WTC11 (cell line): ENCODE measurements around the gene BLMH. TPM values are rescaled to one million over a fixed set of nuclear protein-coding genes. Genes with fewer than 3 reads are reported as not detected.

ENCODE experiments used
- ATAC-seq: fragments of 200-7000 bp; cut with Tn5 transposase; 2 replicates; pipeline ENCODE4 v1.10.0; 2021; ENCODE audit warnings: mild to moderate bottlenecking, moderate library complexity
- CTCF ChIA-PET: fragments of 300-600 bp; sonication (Branson Sonifier 250); formaldehyde crosslinking; loops from one replicate; lab custom pipeline; 2021; ENCODE audit warnings: antibody characterized with exemption; lab: Charles Lee
- POLR2A ChIA-PET: fragments of 350-600 bp; sonication (Branson Sonifier 250); formaldehyde crosslinking; loops from one replicate; lab custom pipeline; 2021; ENCODE audit warnings: antibody characterized with exemption; lab: Charles Lee
- DNase-seq: peaks from one replicate; pipeline ENCODE4 v3.0.0; 2021; ENCODE audit warnings: low spot score
- H3K27ac Mint-ChIP-seq: 2 replicates; pipeline ENCODE4 v1.8.0; 2021; ENCODE audit warnings: mixed read lengths
- H3K27me3 Mint-ChIP-seq: 2 replicates; pipeline ENCODE4 v1.8.0; 2021; ENCODE audit warnings: low read depth, mild to moderate bottlenecking, moderate library complexity, mixed read lengths
- H3K36me3 Mint-ChIP-seq: 2 replicates; pipeline ENCODE4 v1.8.0; 2021; ENCODE audit warnings: mixed read lengths
- H3K4me1 Mint-ChIP-seq: 2 replicates; pipeline ENCODE4 v1.8.0; 2022; ENCODE audit warnings: mixed read lengths
- H3K4me3 Mint-ChIP-seq: 2 replicates; pipeline ENCODE4 v1.8.0; 2021; ENCODE audit warnings: mild to moderate bottlenecking, moderate library complexity, mixed read lengths
- H3K9me3 Mint-ChIP-seq: 2 replicates; pipeline ENCODE4 v1.8.0; 2021; ENCODE audit warnings: mixed read lengths
- ATF2 ChIP-seq: sonication (generic); formaldehyde crosslinking; IDR thresholded peaks from 2 replicates; pipeline ENCODE4 v1.8.1; 2022; ENCODE audit warnings: low read depth, missing genetic modification reagents, borderline replicate concordance
- ATF3 ChIP-seq: sonication (generic); formaldehyde crosslinking; conservative IDR thresholded peaks from 2 replicates; pipeline ENCODE4 v1.8.1; 2022; ENCODE audit warnings: mild to moderate bottlenecking, missing genetic modification reagents
- EMX1 ChIP-seq: fragments of 250-450 bp; sonication (Bioruptor Pico); IDR thresholded peaks from 2 replicates; pipeline ENCODE4 v1.8.0; 2021; ENCODE audit warnings: mild to moderate bottlenecking
- ESRRA ChIP-seq: sonication (generic); formaldehyde crosslinking; IDR thresholded peaks from 2 replicates; pipeline ENCODE4 v1.8.1; 2022; ENCODE audit warnings: mild to moderate bottlenecking, missing genetic modification reagents, borderline replicate concordance
- ETV6 ChIP-seq: sonication (generic); formaldehyde crosslinking; IDR thresholded peaks from 2 replicates; pipeline ENCODE4 v1.8.1; 2022; ENCODE audit warnings: mild to moderate bottlenecking, missing genetic modification reagents
- FOXP4 ChIP-seq: sonication (generic); formaldehyde crosslinking; IDR thresholded peaks from 2 replicates; pipeline ENCODE4 v1.8.0; 2022; ENCODE audit warnings: mild to moderate bottlenecking, missing genetic modification reagents
- GABPB1 ChIP-seq: sonication (generic); formaldehyde crosslinking; IDR thresholded peaks from 2 replicates; pipeline ENCODE4 v1.8.1; 2023; ENCODE audit warnings: mild to moderate bottlenecking, missing genetic modification reagents
- GRHL2 ChIP-seq: fragments of 250-450 bp; sonication (Bioruptor Pico); IDR thresholded peaks from 2 replicates; pipeline ENCODE4 v1.8.0; 2022; ENCODE audit warnings: mild to moderate bottlenecking, moderate library complexity; ENCODE audit not compliant: insufficient replicate concordance, severe bottlenecking
- GTF2I ChIP-seq: fragments of 250-450 bp; sonication (Bioruptor Pico); conservative IDR thresholded peaks from 2 replicates; pipeline ENCODE4 v1.4.0; 2021; ENCODE audit warnings: mild to moderate bottlenecking
- MXD4 ChIP-seq: fragments of 250-450 bp; sonication (Bioruptor Pico); IDR thresholded peaks from 2 replicates; pipeline ENCODE4 v1.8.0; 2021; ENCODE audit warnings: mild to moderate bottlenecking, moderate library complexity, borderline replicate concordance
- NFE2L1 ChIP-seq: sonication (generic); formaldehyde crosslinking; IDR thresholded peaks from 2 replicates; pipeline ENCODE4 v1.8.1; 2023; ENCODE audit warnings: missing genetic modification reagents
- PRDM15 ChIP-seq: sonication (generic); formaldehyde crosslinking; IDR thresholded peaks from 2 replicates; pipeline ENCODE4 v1.8.0; 2022; ENCODE audit warnings: missing genetic modification reagents
- PREB ChIP-seq: sonication (generic); formaldehyde crosslinking; IDR thresholded peaks from 2 replicates; pipeline ENCODE4 v1.8.1; 2022; ENCODE audit warnings: mild to moderate bottlenecking, missing genetic modification reagents, moderate library complexity, borderline replicate concordance
- SOX15 ChIP-seq: fragments of 250-450 bp; sonication (Bioruptor Pico); IDR thresholded peaks from 2 replicates; pipeline ENCODE4 v1.9.0; 2021; ENCODE audit warnings: mild to moderate bottlenecking
- TCF7 ChIP-seq: sonication (generic); formaldehyde crosslinking; IDR thresholded peaks from 2 replicates; pipeline ENCODE4 v1.8.0; 2022; ENCODE audit warnings: mild to moderate bottlenecking, low read depth, missing genetic modification reagents, moderate library complexity
- TEAD4 ChIP-seq: sonication (generic); formaldehyde crosslinking; IDR thresholded peaks from 2 replicates; pipeline ENCODE4 v1.8.0; 2022; ENCODE audit warnings: mild to moderate bottlenecking, missing genetic modification reagents
- ZNF219 ChIP-seq: sonication (generic); formaldehyde crosslinking; IDR thresholded peaks from 2 replicates; pipeline ENCODE4 v1.8.0; 2023; ENCODE audit warnings: missing genetic modification reagents, mild to moderate bottlenecking, borderline replicate concordance
- total RNA-seq: library from RNA; stranded (reverse); gene quantifications from 3 replicates; pipeline ENCODE4 v1.2.3, GENCODE V29; 2021

Gene BLMH
- total RNA-seq, 1 experiment from 2014 or later: 63.9 TPM

- no peak overlapping the region for H3K4me3 Mint-ChIP-seq
- H3K27ac Mint-ChIP-seq: no peak overlapping the region
- H3K4me1 Mint-ChIP-seq: peaks cover 24% of the 10 kb centered on the region
- ATAC-seq (no peak), DNase-seq (no peak)
- POLR2A ChIA-PET: no interaction called here
- H3K9me3 Mint-ChIP-seq: no peaks in the 10 kb centered on the region
- H3K36me3 Mint-ChIP-seq: no peaks in the 10 kb centered on the region
- CTCF ChIA-PET: interaction anchor here (1.1 to 3.5 kb wide), 4 partner anchors 8 to 141 kb away, joined by 3 to 33 read pairs (median 4); no protein-coding TSS in a partner anchor
- H3K27me3 Mint-ChIP-seq: peaks cover 73% of the 10 kb centered on the region
- TF ChIP-seq NFE2L1 (CRISPR knock-in tag) (no peak), ATF2 (CRISPR knock-in tag) (no peak), EMX1 (CRISPR knock-in tag) (no peak)
- TF ChIP-seq, all 79 proteins: peak for 0
Observed at GRCh38 chr17:30234296-30234695, 57.4 kb downstream of the BLMH start.

- H3K27me3 Mint-ChIP-seq: peaks cover 61% of the 10 kb centered on the region
- POLR2A ChIA-PET: no interaction called here
- no peaks in the 10 kb centered on the region for H3K36me3 Mint-ChIP-seq
- ATAC-seq (no peak), DNase-seq (no peak)
- peaks cover 11% of the 10 kb centered on the region for H3K4me1 Mint-ChIP-seq
- CTCF ChIA-PET: interaction anchor here (1.1 to 1.6 kb wide), 3 partner anchors 128 to 140 kb away, joined by 3 to 6 read pairs (median 3); no protein-coding TSS in a partner anchor
- H3K4me3 Mint-ChIP-seq: no peak overlapping the region
- H3K27ac Mint-ChIP-seq: no peak overlapping the region
- no peak for TF ChIP-seq ATF3 (CRISPR knock-in tag)
- TF ChIP-seq ETV6 (CRISPR knock-in tag): no peak
- no peak for TF ChIP-seq TCF7
- no peak for TF ChIP-seq ESRRA
- TF ChIP-seq ZNF219 (CRISPR knock-in tag): no peak
- no peak for TF ChIP-seq ATF2 (CRISPR knock-in tag)
- TF ChIP-seq TEAD4 (CRISPR knock-in tag): no peak
- TF ChIP-seq GABPB1 (CRISPR knock-in tag): no peak
- no peak for TF ChIP-seq PRDM15 (CRISPR knock-in tag)
- no peak for TF ChIP-seq PREB (CRISPR knock-in tag)
- TF ChIP-seq FOXP4 (CRISPR knock-in tag): no peak
- no peak for TF ChIP-seq GTF2I (CRISPR knock-in tag)
- TF ChIP-seq MXD4 (CRISPR knock-in tag): no peak
- no peak for TF ChIP-seq SOX15 (CRISPR knock-in tag)
- no peak for TF ChIP-seq GRHL2 (CRISPR knock-in tag)
- no peaks in the 10 kb centered on the region for H3K9me3 Mint-ChIP-seq
Observed at GRCh38 chr17:30232824-30233427, 58.8 kb downstream of the BLMH start.
